Astrocyte (in vitro differentiated cells and primary cell): ENCODE results near the gene CREG2.

ENCODE experiments used
- CTCF ChIP-seq: IDR thresholded peaks from 2 replicates; pipeline ENCODE4 v1.5.1; 2011; ENCODE audit warnings: low read depth, mild to moderate bottlenecking, inconsistent platforms, low read length, moderate library complexity; ENCODE audit not compliant: insufficient read depth
- EZH2 ChIP-seq: IDR thresholded peaks from 2 replicates; pipeline ENCODE4 v1.6.1; 2012; ENCODE audit warnings: mild to moderate bottlenecking, low read length, inconsistent platforms; ENCODE audit not compliant: insufficient read depth

- TF ChIP-seq CTCF = no peak
- TF ChIP-seq EZH2 = no peak
These were observed 56.9 kb downstream of the CREG2 start for GRCh38 chr2:101330253-101330933.
